A673 (cell line): ENCODE measurements around the gene HDHD2. TPM values are rescaled to one million over a fixed set of nuclear protein-coding genes. Genes with fewer than 3 reads are reported as not detected.

Experiments
- BruUV-seq: library from RNA; stranded (reverse); fragments of 400-500 nt; replicated peaks from 2 replicates; lab custom pipeline; 2021; lab: Mats Ljungman, UMichigan
- CTCF ChIA-PET: fragments of 300-600 bp; sonication (Branson Sonifier 250); formaldehyde crosslinking; loops from one replicate; lab custom pipeline; 2022; ENCODE audit warnings: antibody characterized with exemption; lab: Charles Lee
- POLR2A ChIA-PET: fragments of 300-600 bp; sonication (Branson Sonifier 250); formaldehyde crosslinking; loops from one replicate; lab custom pipeline; 2022; ENCODE audit warnings: antibody characterized with exemption; ENCODE audit not compliant: low non-redundant PET; lab: Charles Lee
- DNase-seq: peaks from one replicate; pipeline ENCODE4 v3.0.0-alpha.2; 2015; ENCODE audit warnings: low spot score
- H3K27ac ChIP-seq: fragments of 200-600 bp; sonication (generic); 2 replicates; pipeline ENCODE4 v1.5.1; 2016; ENCODE audit warnings: mixed run types, low read depth, mild to moderate bottlenecking, mixed read lengths, antibody characterized with exemption, low read length; ENCODE audit not compliant: poor library complexity, severe bottlenecking
- H3K27me3 ChIP-seq: fragments of 200-600 bp; sonication (generic); replicated peaks from 2 replicates; pipeline ENCODE4 v1.6.1; 2017; ENCODE audit warnings: mixed run types, low read depth, mild to moderate bottlenecking, mixed read lengths, antibody characterized with exemption, low read length; ENCODE audit not compliant: insufficient read depth, poor library complexity
- H3K36me3 ChIP-seq: fragments of 200-600 bp; sonication (generic); 2 replicates; pipeline ENCODE4 v1.6.1; 2016; ENCODE audit warnings: mixed run types, mild to moderate bottlenecking, mixed read lengths, antibody characterized with exemption, low read length; ENCODE audit not compliant: insufficient read depth, poor library complexity, severe bottlenecking
- H3K4me1 ChIP-seq: fragments of 200-600 bp; sonication (generic); 2 replicates; pipeline ENCODE4 v1.6.1; 2017; ENCODE audit warnings: mixed run types, mild to moderate bottlenecking, mixed read lengths, antibody characterized with exemption, low read length; ENCODE audit not compliant: insufficient read depth, poor library complexity, severe bottlenecking
- H3K4me3 ChIP-seq: fragments of 200-600 bp; sonication (generic); 2 replicates; pipeline ENCODE4 v1.5.1; 2016; ENCODE audit warnings: low read depth, mixed run types, mild to moderate bottlenecking, mixed read lengths, low read length; ENCODE audit not compliant: poor library complexity, severe bottlenecking
- H3K9me3 ChIP-seq: fragments of 200-600 bp; sonication (generic); 2 replicates; pipeline ENCODE4 v1.6.1; 2016; ENCODE audit warnings: mixed run types, low read depth, mild to moderate bottlenecking, mixed read lengths, antibody characterized with exemption, low read length; ENCODE audit not compliant: poor library complexity, severe bottlenecking
- EZH2 ChIP-seq: fragments of 200-600 bp; sonication (generic); IDR thresholded peaks from 2 replicates; pipeline ENCODE4 v1.6.1; 2017; ENCODE audit warnings: borderline replicate concordance, low read depth, mild to moderate bottlenecking, mixed read lengths, antibody characterized with exemption, low read length; ENCODE audit not compliant: poor library complexity, severe bottlenecking
- intact Hi-C: fragments of 100-400 bp; cut with micrococcal nuclease; formaldehyde crosslinking; loops from one replicate; pipeline ENCODE4 v1.10.0; 2022; ENCODE audit not compliant: unreplicated experiment
- total RNA-seq: library from RNA; stranded (reverse); gene quantifications from 2 replicates; pipeline ENCODE4 v1.2.3, GENCODE V29; 2021
- TF ChIP-seq, protein P1 (sequence below): fragments of 300-800, 200-600 bp; sonication (generic); conservative IDR thresholded peaks from 2 replicates; pipeline ENCODE4 v1.5.1; 2017; ENCODE audit warnings: low read depth, mild to moderate bottlenecking, antibody characterized with exemption, low read length, moderate library complexity, mixed read lengths

Gene HDHD2
- total RNA-seq, 1 experiment from 2014 or later = 49.9 TPM

- no peak for TF ChIP-seq EZH2
- TF ChIP-seq, protein P1, sequence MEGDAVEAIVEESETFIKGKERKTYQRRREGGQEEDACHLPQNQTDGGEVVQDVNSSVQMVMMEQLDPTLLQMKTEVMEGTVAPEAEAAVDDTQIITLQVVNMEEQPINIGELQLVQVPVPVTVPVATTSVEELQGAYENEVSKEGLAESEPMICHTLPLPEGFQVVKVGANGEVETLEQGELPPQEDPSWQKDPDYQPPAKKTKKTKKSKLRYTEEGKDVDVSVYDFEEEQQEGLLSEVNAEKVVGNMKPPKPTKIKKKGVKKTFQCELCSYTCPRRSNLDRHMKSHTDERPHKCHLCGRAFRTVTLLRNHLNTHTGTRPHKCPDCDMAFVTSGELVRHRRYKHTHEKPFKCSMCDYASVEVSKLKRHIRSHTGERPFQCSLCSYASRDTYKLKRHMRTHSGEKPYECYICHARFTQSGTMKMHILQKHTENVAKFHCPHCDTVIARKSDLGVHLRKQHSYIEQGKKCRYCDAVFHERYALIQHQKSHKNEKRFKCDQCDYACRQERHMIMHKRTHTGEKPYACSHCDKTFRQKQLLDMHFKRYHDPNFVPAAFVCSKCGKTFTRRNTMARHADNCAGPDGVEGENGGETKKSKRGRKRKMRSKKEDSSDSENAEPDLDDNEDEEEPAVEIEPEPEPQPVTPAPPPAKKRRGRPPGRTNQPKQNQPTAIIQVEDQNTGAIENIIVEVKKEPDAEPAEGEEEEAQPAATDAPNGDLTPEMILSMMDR = no peak
- POLR2A ChIA-PET = no interaction called here
These were observed 40.6 kb downstream of the HDHD2 start for GRCh38 chr18:47109720-47110119.

DNA sequence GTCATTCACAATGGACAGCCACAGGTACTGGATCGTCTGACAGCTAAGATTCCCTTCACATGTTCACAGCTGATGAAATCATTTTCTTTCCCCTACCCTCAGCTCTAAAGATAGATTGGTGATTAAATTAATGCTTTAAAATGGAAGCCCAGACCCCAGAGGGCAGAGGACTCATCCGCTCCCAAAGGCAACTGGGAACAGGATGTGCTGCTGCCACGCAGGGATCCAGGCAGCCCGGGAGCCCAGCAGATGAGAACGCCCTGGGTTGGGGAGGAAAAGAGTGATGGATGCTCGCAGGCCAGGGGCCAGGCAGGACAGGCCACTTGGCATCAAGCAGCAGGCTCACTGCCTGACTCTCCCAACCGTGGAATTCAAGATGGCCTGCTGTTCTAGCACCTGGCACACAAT lies 41.3 kb downstream of the HDHD2 start:
- Histone ChIP-seq H3K36me3 (peaks cover 25% of the 10 kb centered on the region), H3K4me1 (no peaks in the 10 kb centered on the region), H3K9me3 (no peaks in the 10 kb centered on the region), H3K27ac (no peak overlapping the region), H3K27me3 (no peaks in the 10 kb centered on the region), H3K4me3 (no peak overlapping the region)
- TF ChIP-seq, protein P1 = no peak
- TF ChIP-seq EZH2 = no peak
- DNase-seq = no peak
- CTCF ChIA-PET = no interaction called here
- no TSS peak for BruUV-seq
- POLR2A ChIA-PET = no interaction called here
- intact Hi-C loops = no loop called here

More at GRCh38 chr18:47109720-47110119, 40.6 kb downstream of the HDHD2 start:
- H3K9me3 ChIP-seq = no peaks in the 10 kb centered on the region
- intact Hi-C loops = no loop called here
- H3K4me3 ChIP-seq = no peak overlapping the region
- H3K36me3 ChIP-seq = peaks cover 25% of the 10 kb centered on the region
- no TSS peak for BruUV-seq
- DNase-seq = no peak
- H3K27ac ChIP-seq = no peak overlapping the region
- H3K27me3 ChIP-seq = no peaks in the 10 kb centered on the region
- H3K4me1 ChIP-seq = no peaks in the 10 kb centered on the region
- CTCF ChIA-PET = no interaction called here

GRCh38 chr18:47108373-47108772 lies 41.9 kb downstream of the HDHD2 start:
- Histone ChIP-seq H3K36me3 (peaks cover 20% of the 10 kb centered on the region), H3K9me3 (no peaks in the 10 kb centered on the region), H3K4me3 (no peak overlapping the region), H3K4me1 (no peaks in the 10 kb centered on the region), H3K27ac (no peak overlapping the region), H3K27me3 (no peaks in the 10 kb centered on the region)
- POLR2A ChIA-PET = no interaction called here
- intact Hi-C loops = no loop called here
- no TSS peak for BruUV-seq
- CTCF ChIA-PET = no interaction called here
- no peak for TF ChIP-seq EZH2
- TF ChIP-seq, protein P1 = no peak
- no peak for DNase-seq
